GM23248 (cell line): ENCODE measurements around the gene PALD1.

Experiments
- EZH2 ChIP-seq: fragments of 200-600 bp; sonication (generic); IDR thresholded peaks from 2 replicates; pipeline ENCODE4 v1.6.1; 2018; ENCODE audit warnings: antibody characterized with exemption, mild to moderate bottlenecking; ENCODE audit not compliant: insufficient read depth, poor library complexity, severe bottlenecking
- EZH2phosphoT487 ChIP-seq: fragments of 200-600 bp; sonication (generic); IDR thresholded peaks from 2 replicates; pipeline ENCODE4 v1.6.1; 2018; ENCODE audit warnings: antibody characterized with exemption, moderate library complexity, mild to moderate bottlenecking, low read depth; ENCODE audit not compliant: insufficient read depth

GRCh38 chr10:70508912-70509756 lies 30.6 kb downstream of the PALD1 start:
- TF ChIP-seq EZH2phosphoT487 = no peak
- TF ChIP-seq EZH2 = no peak
